NCI-H128 (cell line): Measurements from ENCODE around the gene LFNG.

Experiments used
- DNase-seq: peaks from one replicate; lab custom pipeline; 2025; ENCODE audit not compliant: unreplicated experiment; lab: John Stamatoyannopoulos, UW

LFNG gene

GRCh38 chr7:2516194-2516555 lies 3.4 kb upstream of the LFNG start:
- DNase-seq, result no peak

- DNase-seq, result no peak
Measured at GRCh38 chr7:2517026-2517425, 2.5 kb upstream of the LFNG start.

- no peak for DNase-seq
Measured at GRCh38 chr7:2517678-2518507, 1.7 kb upstream of the LFNG start.

GRCh38 chr7:2518737-2519118 lies 846 bp upstream of the LFNG start:
- no peak for DNase-seq

- DNase-seq, result no peak
Measured at GRCh38 chr7:2520131-2520760, 672 bp downstream of the LFNG start.

GRCh38 chr7:2520761-2521290 lies 1.3 kb downstream of the LFNG start:
- no peak for DNase-seq

- DNase-seq, result no peak
Measured at GRCh38 chr7:2521341-2521745, 1.8 kb downstream of the LFNG start.

- DNase-seq, result no peak
Measured at GRCh38 chr7:2521952-2522591, 2.5 kb downstream of the LFNG start.

- DNase-seq, result no peak
Measured at GRCh38 chr7:2522780-2523433, 3.3 kb downstream of the LFNG start.

GRCh38 chr7:2523461-2523936 lies 3.9 kb downstream of the LFNG start:
- no peak for DNase-seq

GRCh38 chr7:2523941-2524807 lies 4.6 kb downstream of the LFNG start:
- peak; percentile 67 for DNase-seq

- DNase-seq, result no peak
Measured at GRCh38 chr7:2524808-2525657, 5.5 kb downstream of the LFNG start.

GRCh38 chr7:2525658-2526630 lies 6.4 kb downstream of the LFNG start:
- peak; percentile 25 for DNase-seq

GRCh38 chr7:2526659-2527504 lies 7.3 kb downstream of the LFNG start:
- DNase-seq, result no peak

GRCh38 chr7:2527505-2528467 lies 8.2 kb downstream of the LFNG start:
- no peak for DNase-seq

- no peak for DNase-seq
Measured at GRCh38 chr7:2528481-2529095, 9.0 kb downstream of the LFNG start.
